NK-92 (cell line): Measurements from ENCODE around the gene UQCC3.
"Not testable (repeated sequence)": the region's sequence is repeated elsewhere in the genome, so short reads cannot be mapped to it uniquely, and the experiment has no call there.

Experiments used
- DNase-seq: peaks from one replicate; lab custom pipeline; 2025; ENCODE audit not compliant: unreplicated experiment; lab: John Stamatoyannopoulos, UW

Gene UQCC3

DNA sequence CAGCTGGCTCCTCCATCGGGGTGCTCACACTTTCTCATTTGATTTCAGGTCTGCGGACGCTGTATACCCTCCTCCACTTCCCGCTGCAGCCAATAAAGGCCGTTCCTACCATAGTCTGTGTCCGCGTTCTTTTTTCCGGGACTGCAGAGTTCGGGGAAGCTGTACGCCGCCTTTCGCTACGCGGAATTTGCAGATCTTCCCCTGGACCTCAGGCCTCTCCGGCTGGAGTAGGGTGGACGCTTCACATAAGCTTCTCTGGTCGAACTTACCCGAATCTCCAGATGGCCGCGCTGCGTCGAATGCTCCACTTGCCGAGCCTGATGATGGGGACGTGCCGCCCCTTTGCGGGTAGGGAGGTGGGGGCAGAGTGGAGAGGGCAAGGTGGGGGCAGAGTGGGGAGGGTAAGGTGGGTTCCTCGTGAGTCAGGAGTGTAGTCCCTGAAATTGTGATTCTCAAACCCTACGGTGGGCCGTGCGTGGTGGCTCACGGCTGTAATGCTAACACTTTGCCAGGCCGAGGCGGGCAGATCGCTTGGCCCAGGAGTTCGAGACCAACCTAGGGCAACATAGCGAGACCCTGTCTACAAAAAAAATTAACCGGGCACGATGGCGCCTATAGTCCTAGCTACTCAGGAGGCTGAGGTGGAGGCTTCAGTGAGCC, 5.7 kb upstream of the UQCC3 start:
- DNase-seq: no peak

DNA sequence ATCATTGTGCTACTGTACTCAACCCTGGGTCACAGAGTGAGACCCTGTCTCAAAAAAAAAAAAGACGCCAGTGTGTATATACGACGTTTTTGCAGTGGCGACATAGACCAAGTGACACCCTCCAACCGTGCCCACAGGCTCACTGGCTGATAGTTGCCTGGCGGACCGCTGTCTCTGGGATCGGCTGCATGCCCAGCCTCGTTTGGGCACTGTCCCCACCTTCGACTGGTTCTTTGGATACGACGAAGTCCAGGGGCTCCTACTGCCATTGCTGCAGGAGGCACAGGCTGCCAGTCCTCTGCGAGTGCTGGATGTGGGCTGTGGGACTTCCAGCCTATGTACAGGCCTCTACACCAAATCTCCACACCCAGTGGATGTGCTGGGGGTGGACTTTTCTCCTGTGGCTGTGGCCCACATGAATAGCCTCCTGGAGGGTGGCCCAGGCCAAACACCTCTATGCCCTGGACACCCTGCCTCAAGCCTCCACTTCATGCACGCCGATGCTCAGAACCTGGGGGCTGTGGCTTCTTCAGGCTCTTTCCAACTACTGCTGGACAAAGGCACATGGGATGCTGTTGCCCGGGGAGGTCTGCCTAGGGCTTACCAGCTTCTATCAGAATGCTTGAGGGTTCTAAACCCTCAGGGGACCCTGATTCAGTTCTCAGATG, 5.1 kb upstream of the UQCC3 start:
- no peak for DNase-seq

- no peak for DNase-seq
These were observed 4.0 kb upstream of the UQCC3 start for GRCh38 chr11:62667460-62667859.

- DNase-seq: no peak
These were observed 1.9 kb upstream of the UQCC3 start for GRCh38 chr11:62669420-62670161.

DNA sequence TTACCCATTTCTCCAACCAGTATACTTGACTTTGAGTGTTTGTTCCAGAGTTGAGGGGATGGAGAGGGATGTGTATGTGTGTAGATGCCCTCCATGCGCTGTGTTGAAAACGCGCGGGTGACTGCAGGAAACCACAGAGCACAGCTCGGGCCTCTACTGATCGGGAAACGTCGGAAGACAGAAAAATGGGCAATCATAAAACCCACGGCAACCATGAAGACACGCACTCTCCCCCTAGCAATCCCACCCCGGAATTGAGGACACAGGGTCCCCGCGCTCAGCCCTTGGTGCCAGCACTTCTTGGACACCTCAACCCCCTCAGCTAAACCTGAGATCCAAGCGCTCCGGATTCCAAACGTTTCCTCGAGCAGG, 251 bp upstream of the UQCC3 start:
- no peak for DNase-seq

GRCh38 chr11:62673196-62673525, 1.7 kb downstream of the UQCC3 start:
- DNase-seq: no peak

- not testable (repeated sequence) for DNase-seq
These were observed 3.9 kb downstream of the UQCC3 start for GRCh38 chr11:62675415-62675814.

GRCh38 chr11:62676698-62677097, 5.2 kb downstream of the UQCC3 start:
- no peak for DNase-seq

DNA sequence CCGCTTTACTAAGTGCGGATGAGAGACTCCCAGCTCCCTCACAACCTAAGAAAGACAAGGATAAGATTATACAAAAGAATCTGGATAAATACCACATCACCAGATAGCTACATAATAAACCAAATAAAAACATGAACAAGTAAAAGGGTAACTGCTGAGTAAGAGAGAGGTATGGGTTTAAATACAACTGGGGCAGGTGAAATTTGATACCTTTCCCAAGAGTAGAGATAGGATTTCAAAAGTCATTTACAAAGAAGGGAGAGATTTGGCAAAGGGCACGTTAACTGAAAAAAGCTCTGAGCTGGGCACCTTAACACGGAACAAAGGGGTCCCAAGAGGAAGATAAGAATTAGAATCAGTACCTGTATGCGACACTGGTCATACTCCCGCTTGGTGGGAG, 5.7 kb downstream of the UQCC3 start:
- DNase-seq: no peak

- DNase-seq: no peak
These were observed 6.2 kb downstream of the UQCC3 start for GRCh38 chr11:62677714-62678113.

- no peak for DNase-seq
These were observed 6.9 kb downstream of the UQCC3 start for GRCh38 chr11:62678433-62678769.

GRCh38 chr11:62678770-62679696, 7.6 kb downstream of the UQCC3 start, which contains the start of gene UBXN1:
Gene UBXN1, minus strand, starts transcription at chr11:62679073. Its CDS starts 150 bp downstream, at chr11:62678923.
- no peak for DNase-seq

- no peak for DNase-seq
These were observed 9.4 kb downstream of the UQCC3 start for GRCh38 chr11:62680825-62681240.

DNA sequence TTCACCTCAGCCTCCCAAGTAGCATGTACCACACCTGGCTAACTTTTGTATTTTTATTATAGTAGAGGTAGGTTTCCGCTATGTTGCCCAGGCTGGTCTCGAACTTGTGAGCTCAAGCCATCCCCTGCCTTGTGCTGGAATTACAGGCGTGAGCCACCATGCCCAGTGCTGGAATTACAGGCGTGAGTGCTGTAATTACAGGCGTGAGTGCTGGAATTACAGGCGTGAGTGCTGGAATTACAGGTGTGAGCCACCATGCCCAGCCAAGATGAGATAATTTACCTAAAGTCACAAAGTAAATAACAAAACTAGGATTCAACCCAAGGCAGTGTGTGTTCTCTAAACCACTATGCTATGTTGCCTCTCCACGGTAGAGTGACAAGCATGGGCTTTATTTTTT, 11.0 kb downstream of the UQCC3 start:
- DNase-seq: no peak

DNA sequence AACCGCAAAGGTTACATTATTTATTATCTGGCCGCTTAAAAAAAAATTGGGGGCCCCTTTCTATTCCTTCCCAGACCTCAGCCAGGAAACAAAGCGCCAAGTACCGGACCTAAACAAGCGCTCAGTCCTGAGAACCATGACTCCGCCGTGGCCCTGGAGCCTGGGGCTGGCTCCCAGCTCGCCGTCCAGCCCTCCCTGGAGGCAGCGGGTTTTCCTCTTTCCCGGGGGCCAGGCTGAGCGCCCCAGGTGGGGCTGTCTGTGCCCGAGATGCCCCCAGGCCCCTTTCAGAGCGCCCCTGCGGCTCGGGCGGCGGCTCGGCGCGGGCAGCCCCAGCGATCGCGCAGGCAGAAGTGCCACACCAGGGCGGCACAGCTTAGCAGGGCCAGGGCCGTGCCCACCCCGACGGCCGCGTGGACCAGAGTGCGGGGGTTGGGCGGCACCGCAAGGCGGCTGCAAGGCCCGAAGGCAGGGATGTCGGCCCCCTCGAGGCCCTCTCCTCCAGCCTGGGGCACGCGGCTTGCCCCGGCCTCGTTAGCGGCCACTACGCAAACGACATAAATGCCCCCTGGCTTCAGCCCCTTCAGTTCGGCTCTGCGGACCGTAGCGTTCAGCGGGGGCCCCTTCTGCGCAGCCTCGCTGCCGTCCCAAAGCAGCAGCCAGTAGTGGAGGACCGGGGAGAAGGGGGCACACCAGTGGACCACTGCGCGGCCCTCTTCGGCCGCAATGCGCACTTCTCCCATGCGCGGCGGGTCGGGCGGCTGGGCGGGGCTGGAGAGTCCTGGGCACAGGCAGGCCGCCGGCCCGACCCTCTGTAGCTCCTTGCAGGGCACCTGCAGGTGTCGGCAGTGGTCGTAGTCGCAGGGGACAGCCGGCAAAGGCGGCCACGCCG, 16.3 kb downstream of the UQCC3 start:
- DNase-seq: no peak

GRCh38 chr11:62688491-62688890, 17.0 kb downstream of the UQCC3 start:
- no peak for DNase-seq

DNA sequence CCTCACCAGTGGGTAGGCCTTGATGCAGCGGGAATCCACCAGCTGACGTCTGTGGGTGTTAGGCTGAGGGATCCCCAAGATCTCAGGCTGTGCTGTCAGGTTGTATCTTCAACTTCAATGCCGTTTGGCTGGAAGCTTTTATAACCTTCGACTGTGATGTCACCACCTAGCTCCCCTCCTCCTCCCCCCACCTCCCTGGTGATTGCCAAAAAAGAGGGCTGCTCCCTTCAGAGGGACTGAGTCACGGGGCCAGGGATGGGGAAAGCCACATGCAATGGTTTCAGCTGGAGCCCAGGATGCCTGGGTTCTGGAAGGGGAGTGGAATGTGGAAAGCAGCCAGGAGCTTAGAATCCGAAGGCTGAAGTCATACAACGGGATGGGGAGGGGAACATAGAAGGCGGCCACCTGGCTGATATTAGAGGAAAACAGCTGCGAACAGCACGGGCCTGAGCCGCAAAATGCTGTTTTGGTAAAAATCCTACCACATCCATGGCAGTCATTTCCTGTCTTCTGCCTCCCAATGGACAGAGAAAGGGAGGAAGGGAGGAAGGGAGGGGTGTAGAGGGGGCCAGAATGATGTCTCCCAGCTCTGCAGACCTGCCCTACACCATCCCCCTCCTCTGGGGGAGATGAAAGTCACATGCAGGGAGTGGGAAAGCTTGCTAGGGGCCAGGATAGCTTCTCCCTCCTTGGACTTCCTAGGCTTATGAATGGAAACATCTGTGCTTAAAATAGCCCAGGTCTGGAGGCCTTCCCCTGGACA, 18.1 kb downstream of the UQCC3 start, which contains the start of gene LRRN4CL:
TSS of gene LRRN4CL (minus strand) at position 110 of the 763 bp plus-strand sequence. CDS start 1,022 bp downstream, outside the sequence.
- no peak for DNase-seq

- DNase-seq: not testable (repeated sequence)
These were observed 22.2 kb downstream of the UQCC3 start for GRCh38 chr11:62693624-62694023.

DNA sequence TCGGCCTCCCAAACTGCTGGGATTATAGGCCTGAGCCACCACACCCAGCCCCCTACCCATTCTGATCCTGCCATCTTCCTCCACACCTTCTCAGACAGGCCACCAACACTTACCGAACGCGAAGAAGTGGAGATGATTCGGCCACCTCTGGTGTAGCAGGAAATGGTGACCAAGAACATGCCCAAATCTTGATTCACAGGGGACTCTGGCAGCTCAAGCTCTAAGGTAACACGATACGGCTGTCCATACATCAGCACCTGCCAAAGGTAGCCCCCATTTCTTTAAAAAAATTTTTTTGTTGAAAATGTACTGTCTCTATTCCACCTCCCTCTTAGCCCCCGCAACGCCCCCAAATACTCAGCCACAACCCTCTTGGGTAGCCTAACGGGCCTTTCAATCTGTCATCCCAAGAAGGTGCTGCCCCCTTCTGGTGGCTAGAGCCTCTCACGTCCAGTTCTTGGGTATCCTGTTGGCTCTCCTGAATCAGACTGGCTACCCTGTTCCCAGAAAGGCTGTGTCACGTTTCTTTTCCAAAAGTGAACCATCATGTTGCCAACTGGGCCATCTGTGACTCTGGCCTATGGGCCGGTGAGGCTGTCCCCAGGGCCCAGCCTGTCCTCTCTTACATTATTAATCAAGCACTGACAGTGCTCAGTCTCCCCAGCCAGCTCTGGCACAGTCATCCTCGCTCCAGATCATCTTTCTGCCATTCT, 23.1 kb downstream of the UQCC3 start:
- DNase-seq: no peak
